Measurements from ENCODE around the gene SUGP1. TPM values are rescaled to one million over a fixed set of nuclear protein-coding genes. Genes with fewer than 3 reads are reported as not detected.

The SUGP1 gene
- total RNA-seq, 1 donor from 2014 or later, result 73.2 TPM

DNA sequence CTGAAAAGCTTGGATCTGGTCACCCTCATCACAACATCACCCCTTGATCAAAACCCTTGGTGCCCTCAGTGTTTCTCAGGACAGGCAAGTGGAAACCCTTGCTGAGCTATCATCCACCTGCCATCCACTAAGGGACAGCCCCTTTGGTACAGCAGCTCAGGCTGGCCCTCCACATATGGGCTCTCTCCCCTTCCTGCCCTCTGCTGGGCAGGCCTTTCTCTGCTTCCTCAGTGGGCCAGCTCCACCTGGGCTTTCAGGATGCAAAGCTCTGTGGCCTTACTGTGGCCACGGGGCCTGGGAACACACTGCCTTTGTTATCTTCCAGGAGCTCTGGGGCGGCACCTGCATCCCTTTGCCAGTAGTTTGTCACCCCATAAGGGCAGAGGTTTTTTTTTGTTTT is 4.9 kb downstream of the SUGP1 start:
- TF ChIP-seq, protein P1, sequence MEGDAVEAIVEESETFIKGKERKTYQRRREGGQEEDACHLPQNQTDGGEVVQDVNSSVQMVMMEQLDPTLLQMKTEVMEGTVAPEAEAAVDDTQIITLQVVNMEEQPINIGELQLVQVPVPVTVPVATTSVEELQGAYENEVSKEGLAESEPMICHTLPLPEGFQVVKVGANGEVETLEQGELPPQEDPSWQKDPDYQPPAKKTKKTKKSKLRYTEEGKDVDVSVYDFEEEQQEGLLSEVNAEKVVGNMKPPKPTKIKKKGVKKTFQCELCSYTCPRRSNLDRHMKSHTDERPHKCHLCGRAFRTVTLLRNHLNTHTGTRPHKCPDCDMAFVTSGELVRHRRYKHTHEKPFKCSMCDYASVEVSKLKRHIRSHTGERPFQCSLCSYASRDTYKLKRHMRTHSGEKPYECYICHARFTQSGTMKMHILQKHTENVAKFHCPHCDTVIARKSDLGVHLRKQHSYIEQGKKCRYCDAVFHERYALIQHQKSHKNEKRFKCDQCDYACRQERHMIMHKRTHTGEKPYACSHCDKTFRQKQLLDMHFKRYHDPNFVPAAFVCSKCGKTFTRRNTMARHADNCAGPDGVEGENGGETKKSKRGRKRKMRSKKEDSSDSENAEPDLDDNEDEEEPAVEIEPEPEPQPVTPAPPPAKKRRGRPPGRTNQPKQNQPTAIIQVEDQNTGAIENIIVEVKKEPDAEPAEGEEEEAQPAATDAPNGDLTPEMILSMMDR (IDR thresholded peaks at IDR 0.05; ENCODE audit: unreplicated experiment), result no peak
- Mint-ChIP-seq H3K36me3 (ENCODE audit: low read depth, unreplicated experiment) (peaks cover 25% of the 10 kb centered on the region), H3K4me1 (ENCODE audit: unreplicated experiment) (peaks cover 4% of the 10 kb centered on the region), H3K9me3 (ENCODE audit: unreplicated experiment) (no peaks in the 10 kb centered on the region), H3K27ac (ENCODE audit: unreplicated experiment) (no peak overlapping the region), H3K27me3 (ENCODE audit: unreplicated experiment) (peaks cover 7% of the 10 kb centered on the region), H3K4me3 (ENCODE audit: unreplicated experiment) (no peak overlapping the region)
- DNase-seq (ENCODE audit: low spot score), result no peak

DNA sequence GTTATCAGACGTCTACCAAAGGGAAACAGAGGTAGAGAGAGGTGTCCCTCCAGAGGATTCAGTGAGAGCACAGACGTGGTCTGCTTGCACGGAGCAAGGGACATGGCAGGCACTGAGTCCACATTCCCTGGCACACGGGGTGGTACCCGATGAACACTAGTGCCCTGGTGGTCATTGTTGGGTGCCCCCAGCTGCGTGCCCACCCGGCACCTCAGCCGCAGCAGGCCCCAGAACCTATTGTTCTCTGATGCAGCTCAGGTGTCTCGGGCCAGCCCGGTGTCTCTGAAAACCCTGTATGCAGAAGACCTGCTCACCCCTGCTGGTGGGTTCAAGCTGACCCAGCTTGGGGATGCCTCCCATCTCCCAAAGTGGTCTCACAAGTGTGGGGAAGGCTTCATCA is 11.9 kb downstream of the SUGP1 start:
- H3K36me3 Mint-ChIP-seq (ENCODE audit: low read depth, unreplicated experiment), result peaks cover 21% of the 10 kb centered on the region
- peaks cover 2% of the 10 kb centered on the region for H3K27me3 Mint-ChIP-seq (ENCODE audit: unreplicated experiment)
- TF ChIP-seq, protein P1 (IDR thresholded peaks at IDR 0.05; ENCODE audit: unreplicated experiment), result no peak
- H3K4me3 Mint-ChIP-seq (ENCODE audit: unreplicated experiment), result peak overlapping the region; percentile 69
- no peak overlapping the region for H3K27ac Mint-ChIP-seq (ENCODE audit: unreplicated experiment)
- H3K9me3 Mint-ChIP-seq (ENCODE audit: unreplicated experiment), result no peaks in the 10 kb centered on the region
- DNase-seq (ENCODE audit: low spot score), result no peak
- peaks cover 14% of the 10 kb centered on the region for H3K4me1 Mint-ChIP-seq (ENCODE audit: unreplicated experiment)

DNA sequence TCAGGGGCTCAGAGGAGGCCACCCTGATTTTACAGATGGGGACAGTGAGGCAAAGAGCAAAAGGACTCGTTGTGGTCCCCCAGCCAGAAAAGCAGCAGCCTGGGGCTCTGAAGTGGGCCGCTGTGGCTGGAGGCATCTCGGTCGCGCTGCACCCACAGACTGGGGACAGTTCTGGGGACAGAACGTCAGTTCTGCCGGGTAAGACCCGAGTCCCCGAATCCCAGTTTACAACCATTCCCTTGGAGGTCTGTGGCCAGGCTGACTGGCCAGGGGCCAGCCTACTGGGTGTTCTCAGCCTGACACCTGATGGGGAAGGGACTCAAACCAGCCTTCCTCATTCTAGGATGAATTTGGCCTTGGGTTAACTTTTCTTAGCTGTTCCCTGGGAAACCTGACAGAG is 14.1 kb downstream of the SUGP1 start:
- H3K36me3 Mint-ChIP-seq (ENCODE audit: low read depth, unreplicated experiment), result peaks cover 31% of the 10 kb centered on the region
- no peak for DNase-seq (ENCODE audit: low spot score)
- no peak overlapping the region for H3K4me3 Mint-ChIP-seq (ENCODE audit: unreplicated experiment)
- peaks cover 22% of the 10 kb centered on the region for H3K4me1 Mint-ChIP-seq (ENCODE audit: unreplicated experiment)
- no peak overlapping the region for H3K27ac Mint-ChIP-seq (ENCODE audit: unreplicated experiment)
- H3K9me3 Mint-ChIP-seq (ENCODE audit: unreplicated experiment), result no peaks in the 10 kb centered on the region
- TF ChIP-seq, protein P1 (IDR thresholded peaks at IDR 0.05; ENCODE audit: unreplicated experiment), result no peak
- H3K27me3 Mint-ChIP-seq (ENCODE audit: unreplicated experiment), result peaks cover 9% of the 10 kb centered on the region

DNA sequence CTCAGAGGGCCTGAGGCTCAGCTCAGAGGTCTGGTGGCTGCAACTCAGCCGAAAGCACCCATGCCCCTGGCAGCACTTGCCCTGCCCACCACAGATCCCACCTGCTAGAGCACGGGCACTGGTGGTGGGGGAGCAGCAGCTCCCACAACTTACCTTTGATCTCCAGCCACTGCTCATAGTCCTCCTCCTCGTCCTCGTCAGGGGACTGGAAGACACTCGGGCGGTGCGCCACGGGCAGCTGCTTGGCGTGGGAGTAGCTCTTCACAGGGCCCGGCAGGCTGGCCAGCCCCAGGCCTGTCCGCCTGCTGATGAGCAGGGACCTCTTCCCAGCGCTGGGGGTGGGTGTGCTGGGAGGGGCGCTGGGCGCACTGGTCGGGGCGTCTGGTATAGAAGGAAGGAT is 14.6 kb downstream of the SUGP1 start:
- Mint-ChIP-seq H3K27me3 (ENCODE audit: unreplicated experiment) (peaks cover 9% of the 10 kb centered on the region), H3K4me1 (ENCODE audit: unreplicated experiment) (peaks cover 22% of the 10 kb centered on the region), H3K9me3 (ENCODE audit: unreplicated experiment) (no peaks in the 10 kb centered on the region), H3K4me3 (ENCODE audit: unreplicated experiment) (no peak overlapping the region), H3K36me3 (ENCODE audit: low read depth, unreplicated experiment) (peaks cover 34% of the 10 kb centered on the region), H3K27ac (ENCODE audit: unreplicated experiment) (no peak overlapping the region)
- TF ChIP-seq, protein P1 (IDR thresholded peaks at IDR 0.05; ENCODE audit: unreplicated experiment), result no peak
- no peak for DNase-seq (ENCODE audit: low spot score)

DNA sequence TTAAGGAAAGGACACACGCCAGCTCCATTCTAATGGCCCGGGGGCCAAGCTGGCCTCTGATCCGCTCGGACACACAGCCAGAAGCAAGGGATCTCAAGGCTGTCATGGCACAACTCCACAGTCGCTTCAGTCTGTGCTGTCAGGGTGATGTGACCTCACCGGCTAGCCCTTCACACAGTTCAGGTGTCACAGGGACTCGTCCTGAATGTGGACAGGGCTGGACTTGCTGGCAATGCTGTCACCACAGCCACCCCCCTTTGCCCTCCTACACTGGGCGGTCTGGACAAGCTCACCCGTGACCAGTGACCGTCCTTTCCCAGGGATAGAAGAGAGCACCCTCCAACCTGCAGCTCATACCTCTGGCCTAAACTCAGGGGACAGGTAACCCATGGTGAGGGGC is 15.2 kb downstream of the SUGP1 start:
- H3K9me3 Mint-ChIP-seq (ENCODE audit: unreplicated experiment), result no peaks in the 10 kb centered on the region
- DNase-seq (ENCODE audit: low spot score), result no peak
- H3K27me3 Mint-ChIP-seq (ENCODE audit: unreplicated experiment), result peaks cover 7% of the 10 kb centered on the region
- no peak overlapping the region for H3K27ac Mint-ChIP-seq (ENCODE audit: unreplicated experiment)
- peaks cover 29% of the 10 kb centered on the region for H3K36me3 Mint-ChIP-seq (ENCODE audit: low read depth, unreplicated experiment)
- H3K4me1 Mint-ChIP-seq (ENCODE audit: unreplicated experiment), result peaks cover 22% of the 10 kb centered on the region
- H3K4me3 Mint-ChIP-seq (ENCODE audit: unreplicated experiment), result no peak overlapping the region
- TF ChIP-seq, protein P1 (IDR thresholded peaks at IDR 0.05; ENCODE audit: unreplicated experiment), result no peak

All from endothelial cell (in vitro differentiated cells).